Dendritic cell treated with granulocyte-macrophage colony-stimulating factor and Interleukin-4, amounts not matched to agents 40 ng/mL and 50 ng/mL, for 4 days (primary cell): ENCODE measurements around the gene MSI2.

Source experiments
- H3K27ac Mint-ChIP-seq: one replicate; pipeline ENCODE4 v1.8.0; 2022; ENCODE audit warnings: mild to moderate bottlenecking, mixed read lengths
- H3K27me3 Mint-ChIP-seq: one replicate; pipeline ENCODE4 v1.8.0; 2022; ENCODE audit warnings: mild to moderate bottlenecking, mixed read lengths
- H3K36me3 Mint-ChIP-seq: one replicate; pipeline ENCODE4 v1.8.0; 2022; ENCODE audit warnings: low read depth, mixed read lengths
- H3K4me1 Mint-ChIP-seq: one replicate; pipeline ENCODE4 v1.8.0; 2022; ENCODE audit warnings: low read depth, mixed read lengths
- H3K4me3 Mint-ChIP-seq: one replicate; pipeline ENCODE4 v1.8.0; 2022; ENCODE audit warnings: mild to moderate bottlenecking, moderate library complexity, mixed read lengths
- H3K9me3 Mint-ChIP-seq: one replicate; pipeline ENCODE4 v1.8.0; 2022; ENCODE audit warnings: mixed read lengths
- intact Hi-C: fragments of 100-400 bp; cut with micrococcal nuclease; formaldehyde crosslinking; loops from one replicate; pipeline ENCODE4 v1.15.0; 2022

Gene MSI2

DNA sequence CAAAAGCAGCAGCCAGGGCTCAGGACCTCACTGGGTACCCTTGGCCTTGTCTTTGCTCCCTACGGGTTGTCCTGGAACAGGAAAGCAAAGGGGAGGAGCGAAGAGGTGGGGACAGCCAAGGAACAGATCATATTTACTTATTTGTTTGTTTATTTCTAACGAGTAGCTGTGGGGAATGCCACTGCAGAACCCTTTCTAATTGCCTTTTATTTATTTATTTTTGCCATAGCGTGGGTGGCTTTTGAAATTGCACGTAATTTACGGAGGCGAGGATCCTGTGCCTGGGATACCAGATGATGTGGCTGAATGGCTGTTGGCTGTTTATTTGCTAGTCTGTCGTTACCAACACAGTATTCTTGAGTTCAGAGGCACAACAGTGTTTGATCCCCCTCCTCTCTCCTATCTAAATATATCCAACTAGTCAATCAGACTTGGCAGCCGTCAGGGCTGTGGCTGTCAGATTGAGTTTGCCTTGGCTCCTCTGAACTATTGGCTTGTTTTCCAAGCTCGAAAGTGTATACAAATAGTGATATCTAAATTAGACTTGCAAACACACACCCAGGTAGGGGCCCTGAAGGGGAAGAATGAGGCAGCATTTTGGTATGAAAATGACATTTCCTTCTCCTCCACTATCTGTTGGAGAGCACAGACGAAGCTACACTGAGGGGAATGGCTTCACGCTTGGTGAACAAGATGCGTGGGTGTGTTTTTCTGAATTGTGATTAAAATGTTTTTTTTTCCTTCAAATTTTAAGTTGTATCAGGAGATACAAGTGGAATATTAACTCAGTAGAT is 110.4 kb downstream of the MSI2 start:
- Mint-ChIP-seq H3K4me3 (no peak overlapping the region), H3K27ac (no peak overlapping the region), H3K9me3 (no peaks in the 10 kb centered on the region), H3K4me1 (peaks cover 16% of the 10 kb centered on the region), H3K36me3 (no peaks in the 10 kb centered on the region), H3K27me3 (peaks cover 2% of the 10 kb centered on the region)
- intact Hi-C loops = no loop called here

DNA sequence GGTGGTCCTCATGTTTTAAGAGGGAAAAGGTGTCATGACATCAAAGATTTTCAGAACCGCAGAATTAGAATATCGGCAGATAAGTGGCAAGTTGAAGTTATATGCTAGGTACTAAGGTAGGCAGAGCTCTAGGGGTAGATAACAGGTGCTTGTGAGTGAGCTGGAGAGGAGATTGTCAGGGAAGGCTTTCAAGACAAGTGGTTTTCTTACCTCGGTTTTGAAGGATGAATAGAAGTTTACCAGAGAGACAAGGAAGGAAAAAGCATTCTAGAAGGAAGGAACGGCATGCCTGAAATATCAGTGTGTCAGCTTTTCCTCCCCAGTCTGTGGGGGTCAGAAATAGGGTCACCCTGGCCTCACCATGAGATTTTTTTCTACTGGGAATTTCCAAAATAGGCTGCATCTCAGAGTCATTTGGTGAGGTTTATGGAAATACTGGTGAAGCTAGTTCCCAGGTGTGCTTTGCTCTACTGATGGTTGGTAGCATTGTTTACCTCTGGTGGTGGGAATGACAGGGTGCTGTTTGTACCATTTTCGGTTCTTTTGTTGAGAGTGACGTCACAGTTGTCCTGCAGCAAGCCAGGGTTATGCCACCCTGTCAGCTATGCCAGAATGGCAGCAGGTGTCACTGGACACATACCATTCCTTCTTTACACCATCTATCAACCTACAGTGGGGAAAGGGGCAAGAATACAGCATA is 112.5 kb downstream of the MSI2 start:
- peaks cover 16% of the 10 kb centered on the region for H3K4me1 Mint-ChIP-seq
- H3K27ac Mint-ChIP-seq = no peak overlapping the region
- no peaks in the 10 kb centered on the region for H3K9me3 Mint-ChIP-seq
- peaks cover 2% of the 10 kb centered on the region for H3K27me3 Mint-ChIP-seq
- intact Hi-C loops = no loop called here
- no peaks in the 10 kb centered on the region for H3K36me3 Mint-ChIP-seq
- no peak overlapping the region for H3K4me3 Mint-ChIP-seq

DNA sequence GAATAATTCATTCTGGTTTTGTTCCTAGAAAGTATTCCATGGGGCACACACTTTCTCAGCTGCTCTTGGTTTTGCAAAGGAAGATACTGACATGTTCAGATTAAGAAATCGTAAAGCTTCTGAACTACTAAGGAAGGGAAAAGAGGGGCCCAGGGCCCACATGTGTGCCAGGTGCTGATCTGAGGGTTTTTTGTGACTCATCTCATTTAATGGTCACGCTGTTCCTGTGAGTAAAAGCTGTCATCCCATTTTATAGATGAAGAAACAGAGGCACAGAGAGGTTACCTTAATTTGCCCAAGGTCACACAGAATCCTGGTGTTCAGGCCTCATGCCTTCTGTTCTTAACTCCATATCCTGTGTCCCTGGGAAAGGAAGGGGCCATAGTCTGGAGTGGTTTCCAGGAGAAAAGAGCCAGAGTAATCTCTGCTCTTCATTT is 113.2 kb downstream of the MSI2 start:
- no peak overlapping the region for H3K4me3 Mint-ChIP-seq
- H3K27me3 Mint-ChIP-seq = peaks cover 2% of the 10 kb centered on the region
- H3K27ac Mint-ChIP-seq = no peak overlapping the region
- H3K36me3 Mint-ChIP-seq = no peaks in the 10 kb centered on the region
- H3K9me3 Mint-ChIP-seq = no peaks in the 10 kb centered on the region
- peaks cover 16% of the 10 kb centered on the region for H3K4me1 Mint-ChIP-seq
- intact Hi-C loops = no loop called here

DNA sequence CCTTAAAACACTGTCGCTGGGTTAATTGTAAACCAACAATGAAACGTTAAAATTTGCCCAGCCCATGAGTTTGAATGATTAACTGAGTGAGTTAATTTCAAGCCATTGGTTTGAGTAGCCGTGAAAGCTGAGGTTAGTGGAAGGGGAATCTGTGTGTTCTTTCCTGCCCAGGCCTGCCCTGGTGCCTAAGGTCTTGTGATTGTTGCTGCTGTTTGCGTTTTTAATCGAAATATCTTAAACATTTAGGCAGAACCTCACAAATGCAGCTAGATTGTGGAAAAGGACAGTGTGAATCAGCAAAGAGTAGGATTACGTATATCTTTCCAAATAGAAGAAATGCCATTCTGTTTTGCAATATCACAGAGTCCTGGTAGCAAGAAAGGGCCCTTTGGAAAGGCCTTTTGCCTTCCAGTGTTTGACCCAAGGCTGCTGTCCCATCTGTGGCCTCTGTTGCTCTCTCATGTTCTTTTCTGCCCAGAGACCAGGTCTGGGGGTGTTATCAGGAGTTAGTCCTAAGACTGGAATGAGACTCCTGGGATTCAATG is 113.8 kb downstream of the MSI2 start:
- H3K36me3 Mint-ChIP-seq = no peaks in the 10 kb centered on the region
- peaks cover 15% of the 10 kb centered on the region for H3K4me1 Mint-ChIP-seq
- no peak overlapping the region for H3K27ac Mint-ChIP-seq
- H3K27me3 Mint-ChIP-seq = peaks cover 2% of the 10 kb centered on the region
- H3K9me3 Mint-ChIP-seq = no peaks in the 10 kb centered on the region
- no peak overlapping the region for H3K4me3 Mint-ChIP-seq
- intact Hi-C loops = no loop called here

DNA sequence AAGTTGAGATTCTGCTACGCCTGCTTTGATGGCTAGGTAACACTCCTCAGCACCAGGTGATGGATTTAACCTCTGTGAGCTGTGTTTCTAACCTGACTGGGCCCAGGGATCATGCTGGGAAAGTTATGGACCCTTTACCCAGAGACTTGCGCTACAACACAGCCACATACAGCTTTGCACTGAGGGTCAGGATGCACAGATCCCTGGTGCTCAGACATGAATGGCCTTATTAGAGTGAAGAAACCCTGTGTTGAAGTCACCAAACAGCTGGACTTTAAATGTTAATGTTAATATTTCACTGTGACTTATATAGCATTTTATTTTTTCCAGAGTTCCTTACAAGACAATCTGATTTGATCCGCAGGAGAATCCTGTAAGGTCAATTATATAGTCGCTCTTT is 114.3 kb downstream of the MSI2 start:
- H3K9me3 Mint-ChIP-seq = no peaks in the 10 kb centered on the region
- intact Hi-C loops = no loop called here
- no peaks in the 10 kb centered on the region for H3K27me3 Mint-ChIP-seq
- H3K36me3 Mint-ChIP-seq = no peaks in the 10 kb centered on the region
- no peak overlapping the region for H3K4me3 Mint-ChIP-seq
- peaks cover 10% of the 10 kb centered on the region for H3K4me1 Mint-ChIP-seq
- no peak overlapping the region for H3K27ac Mint-ChIP-seq

DNA sequence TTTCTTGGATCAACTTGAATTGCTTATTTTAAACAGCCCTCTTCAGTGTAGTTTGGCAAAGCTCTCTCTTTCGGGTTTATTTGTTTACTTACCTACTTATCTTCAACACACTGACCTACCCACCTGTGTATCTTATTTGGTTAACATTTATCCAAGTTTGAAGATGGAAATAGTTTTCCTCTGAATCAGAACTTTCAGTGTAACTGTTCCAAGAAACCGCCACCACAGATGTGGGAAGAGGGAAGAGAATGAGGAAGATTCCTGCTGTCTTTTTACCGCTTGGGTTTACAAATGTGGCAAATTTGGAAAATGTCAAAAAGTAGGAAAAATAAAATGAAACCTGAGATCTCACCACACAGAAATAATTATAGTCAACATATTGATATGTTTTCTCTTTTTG is 115.8 kb downstream of the MSI2 start:
- H3K27me3 Mint-ChIP-seq = no peaks in the 10 kb centered on the region
- intact Hi-C loops = no loop called here
- no peak overlapping the region for H3K27ac Mint-ChIP-seq

DNA sequence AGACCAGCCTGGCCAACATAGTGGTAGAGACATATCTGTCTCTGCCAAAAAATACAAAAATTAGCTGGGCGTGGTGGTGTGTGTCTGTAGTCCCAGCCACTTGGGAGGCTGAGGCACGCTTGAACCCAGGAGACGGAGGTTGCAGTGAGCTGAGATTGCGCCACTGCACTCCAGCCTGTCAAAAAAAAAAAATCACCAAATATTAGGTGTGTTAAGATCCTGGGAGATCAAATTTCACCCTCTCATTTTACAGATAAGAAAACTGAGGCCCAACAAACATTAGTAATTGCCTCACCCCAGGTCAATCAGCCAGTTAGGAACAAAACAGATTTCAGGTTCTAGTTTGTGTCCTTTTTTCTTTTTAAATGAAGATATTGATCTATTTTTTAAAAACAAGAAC is 116.7 kb downstream of the MSI2 start:
- intact Hi-C loops = no loop called here
- no peak overlapping the region for H3K4me3 Mint-ChIP-seq
- H3K36me3 Mint-ChIP-seq = no peaks in the 10 kb centered on the region
- no peaks in the 10 kb centered on the region for H3K9me3 Mint-ChIP-seq
- H3K4me1 Mint-ChIP-seq = peaks cover 9% of the 10 kb centered on the region
- no peaks in the 10 kb centered on the region for H3K27me3 Mint-ChIP-seq
- H3K27ac Mint-ChIP-seq = no peak overlapping the region

More for the DNA sequence above, 115.8 kb downstream of the MSI2 start:
- Mint-ChIP-seq H3K4me1 (peaks cover 9% of the 10 kb centered on the region), H3K4me3 (no peak overlapping the region), H3K9me3 (no peaks in the 10 kb centered on the region), H3K36me3 (no peaks in the 10 kb centered on the region)

DNA sequence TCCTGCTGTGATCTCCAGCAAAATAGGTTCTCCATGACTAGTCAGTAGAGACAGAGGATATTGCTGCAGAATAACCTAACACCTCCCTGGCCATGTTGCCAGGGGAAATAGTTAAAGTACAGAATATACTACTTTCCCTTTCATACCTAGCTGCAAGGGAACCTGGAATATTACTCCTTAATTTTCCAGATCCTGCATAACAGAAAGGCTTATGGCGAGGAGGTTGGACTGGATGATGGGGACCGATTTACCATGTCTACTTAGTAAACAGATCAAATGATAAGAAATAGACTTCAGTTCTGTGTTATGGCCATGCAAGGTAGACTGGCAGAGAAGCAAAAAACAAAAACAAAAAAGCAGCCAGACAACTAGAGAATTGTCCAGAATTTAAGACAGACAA is 117.4 kb downstream of the MSI2 start:
- Mint-ChIP-seq H3K27ac (no peak overlapping the region), H3K27me3 (no peaks in the 10 kb centered on the region)
- intact Hi-C loops = no loop called here

DNA sequence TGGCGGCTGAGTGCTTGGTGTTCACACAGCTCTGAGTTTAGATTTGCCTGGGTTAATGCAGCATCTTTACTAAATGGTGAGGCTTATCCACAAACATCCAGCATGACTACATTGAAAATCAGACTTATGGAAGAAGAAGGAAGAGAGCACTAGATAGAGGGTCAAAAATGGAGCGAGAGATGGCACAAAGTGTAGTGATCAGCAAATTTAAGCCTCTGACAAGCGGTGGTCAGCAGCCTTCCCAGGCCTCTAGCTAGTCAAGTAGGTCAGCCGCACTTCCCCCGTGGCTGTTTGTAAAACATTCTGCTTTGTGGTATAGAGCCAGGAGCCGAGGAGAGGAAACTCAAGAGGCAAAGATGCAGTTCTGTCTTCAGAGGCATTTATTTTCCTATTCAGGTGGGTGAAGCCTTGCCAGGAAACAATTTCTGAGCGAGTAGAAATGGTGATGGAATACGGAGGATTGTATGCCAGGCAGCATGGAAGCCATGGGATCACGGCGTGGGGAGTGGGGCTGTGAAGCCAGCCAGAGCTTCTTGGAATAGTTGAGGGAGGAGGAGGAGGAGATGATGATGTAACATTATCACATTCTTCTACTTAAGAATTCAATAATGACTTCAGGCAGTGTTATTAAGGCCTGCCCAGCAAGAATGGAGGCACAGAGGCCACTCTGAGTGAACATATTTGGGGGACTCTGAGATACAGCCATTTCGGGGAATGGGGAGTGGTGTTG is 118.9 kb downstream of the MSI2 start:
- no peak overlapping the region for H3K4me3 Mint-ChIP-seq
- H3K27me3 Mint-ChIP-seq = no peaks in the 10 kb centered on the region
- intact Hi-C loops = no loop called here
- H3K4me1 Mint-ChIP-seq = peaks cover 14% of the 10 kb centered on the region
- H3K9me3 Mint-ChIP-seq = no peaks in the 10 kb centered on the region
- no peaks in the 10 kb centered on the region for H3K36me3 Mint-ChIP-seq
- no peak overlapping the region for H3K27ac Mint-ChIP-seq

More for the DNA sequence above, 117.4 kb downstream of the MSI2 start:
- peaks cover 9% of the 10 kb centered on the region for H3K4me1 Mint-ChIP-seq
- H3K36me3 Mint-ChIP-seq = no peaks in the 10 kb centered on the region
- H3K9me3 Mint-ChIP-seq = no peaks in the 10 kb centered on the region
- no peak overlapping the region for H3K4me3 Mint-ChIP-seq

DNA sequence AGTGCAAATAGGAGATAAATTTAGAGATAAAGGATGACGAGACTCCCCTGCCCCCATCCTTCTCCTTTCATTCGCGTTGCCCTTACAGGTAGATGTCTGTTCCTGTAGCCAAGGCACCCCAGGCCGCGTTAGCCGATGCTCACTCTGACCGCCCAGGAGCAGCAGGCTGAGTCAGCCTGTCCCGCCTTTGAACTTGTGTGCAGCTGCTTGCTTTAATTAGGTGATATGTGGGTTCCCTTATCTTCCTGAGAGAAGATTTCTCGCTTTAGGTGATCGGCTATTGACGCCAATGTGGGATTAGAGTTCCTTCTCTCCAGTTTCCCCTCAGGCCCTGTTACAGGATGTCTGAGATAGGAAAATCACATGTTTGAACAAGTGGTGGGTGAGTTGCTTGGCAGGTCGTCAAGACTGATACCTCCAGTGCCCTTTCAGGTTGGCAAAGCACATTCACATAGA is 119.5 kb downstream of the MSI2 start:
- Mint-ChIP-seq H3K9me3 (no peaks in the 10 kb centered on the region), H3K27ac (no peak overlapping the region), H3K36me3 (no peaks in the 10 kb centered on the region), H3K4me1 (peaks cover 14% of the 10 kb centered on the region), H3K27me3 (no peaks in the 10 kb centered on the region), H3K4me3 (no peak overlapping the region)
- intact Hi-C loops = no loop called here

DNA sequence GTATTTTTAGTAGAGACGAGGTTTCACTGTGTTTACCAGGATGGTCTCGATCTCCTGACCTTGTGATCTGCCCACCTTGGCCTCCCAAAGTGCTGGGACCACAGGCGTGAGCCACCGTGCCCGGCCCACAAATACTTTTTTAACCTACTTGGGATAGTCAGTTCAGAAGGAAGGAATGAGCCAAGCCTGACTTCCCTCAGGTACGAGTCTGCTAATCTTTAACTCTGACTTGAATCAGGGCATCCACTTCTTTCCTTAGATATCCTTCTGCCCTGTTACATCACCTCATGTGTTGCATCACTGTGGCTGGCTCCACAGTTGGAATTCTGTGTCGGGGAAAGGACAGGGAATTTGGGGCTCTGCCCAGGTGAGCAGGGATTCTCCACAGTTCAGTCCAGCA is 120.8 kb downstream of the MSI2 start:
- Mint-ChIP-seq H3K9me3 (no peaks in the 10 kb centered on the region), H3K4me1 (peaks cover 14% of the 10 kb centered on the region), H3K27ac (no peak overlapping the region), H3K27me3 (no peaks in the 10 kb centered on the region), H3K36me3 (no peaks in the 10 kb centered on the region), H3K4me3 (no peak overlapping the region)
- intact Hi-C loops = no loop called here

DNA sequence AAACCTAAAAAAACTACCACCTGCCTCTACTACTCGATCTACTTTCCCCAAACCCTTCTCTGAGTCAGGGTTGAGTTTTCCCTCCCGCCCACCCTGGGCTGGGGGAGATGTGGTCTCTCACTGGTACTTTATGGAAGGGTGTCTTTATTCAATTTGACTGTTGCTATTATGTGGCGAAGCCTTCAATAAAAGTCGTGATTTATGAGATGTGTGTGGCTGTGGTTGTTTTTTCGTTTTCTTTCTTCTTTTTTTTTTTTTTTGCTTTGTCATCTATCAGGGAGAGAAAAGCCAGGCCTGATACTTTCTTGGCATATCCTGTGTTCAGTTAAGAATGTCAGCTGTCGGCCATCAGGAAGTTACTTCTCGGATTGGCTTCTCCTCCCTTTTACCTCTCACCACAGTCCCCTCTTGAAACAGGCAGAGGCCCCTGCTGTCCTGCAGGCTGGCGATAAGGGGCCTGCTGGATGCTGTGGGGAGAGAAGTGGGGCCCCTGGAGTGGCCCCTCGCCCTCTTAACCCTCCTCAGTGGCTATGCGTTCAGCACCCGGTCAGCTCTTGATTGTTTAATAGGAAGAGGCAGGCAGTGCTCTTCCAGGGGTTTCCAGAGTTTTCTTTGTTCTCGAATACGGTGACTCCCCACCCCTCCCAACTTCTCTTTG is 123.0 kb downstream of the MSI2 start:
- Mint-ChIP-seq H3K4me3 (no peak overlapping the region), H3K27ac (peak overlapping the region; percentile 10), H3K9me3 (peaks cover 7% of the 10 kb centered on the region), H3K27me3 (no peaks in the 10 kb centered on the region), H3K36me3 (no peaks in the 10 kb centered on the region), H3K4me1 (peaks cover 14% of the 10 kb centered on the region)
- intact Hi-C loops = no loop called here

DNA sequence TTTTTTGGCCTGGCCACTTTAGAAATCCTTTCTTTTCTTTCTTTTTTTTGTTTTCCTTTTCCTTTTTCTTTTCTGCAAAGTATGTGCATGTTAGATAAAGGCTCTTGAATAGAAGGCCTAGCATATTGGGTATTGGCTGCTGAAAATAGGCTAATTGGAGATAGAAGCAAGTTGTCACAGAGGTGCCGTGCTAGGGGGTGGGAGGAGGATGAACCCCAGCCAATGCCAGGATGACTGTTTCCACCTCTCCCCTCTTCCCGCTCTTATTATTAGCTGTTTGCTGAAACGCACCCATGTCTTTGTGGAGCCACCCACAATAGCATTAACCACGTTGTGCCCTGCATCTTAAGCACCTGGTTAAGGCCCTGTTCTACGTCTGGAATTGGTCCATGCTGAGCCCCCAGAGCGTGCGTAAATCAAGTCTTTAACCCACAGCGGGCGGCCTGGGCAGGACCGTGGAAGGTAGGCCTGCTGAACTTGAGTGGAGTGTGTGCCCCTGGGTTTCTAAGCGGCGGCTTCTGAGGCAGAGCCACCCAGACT is 123.6 kb downstream of the MSI2 start:
- Mint-ChIP-seq H3K27ac (no peak overlapping the region), H3K9me3 (peaks cover 10% of the 10 kb centered on the region), H3K27me3 (no peaks in the 10 kb centered on the region), H3K4me3 (no peak overlapping the region), H3K36me3 (no peaks in the 10 kb centered on the region), H3K4me1 (peaks cover 14% of the 10 kb centered on the region)
- intact Hi-C loops = no loop called here
